Bronchial epithelial cell (primary cell): ENCODE measurements around the gene POLR3H. TPM values are rescaled to one million over a fixed set of nuclear protein-coding genes. Genes with fewer than 3 reads are reported as not detected.
A peak's percentile ranks its signal among the peaks of the same experiment; 100 is the strongest.

Experiments used
- DNase-seq: peaks from one replicate; pipeline ENCODE4 v3.0.0-alpha.2; 2010; ENCODE audit warnings: low read depth
- FAIRE-seq: peaks from 2 replicates; lab custom pipeline; 2011; peaks lifted over from hg19 to GRCh38; lab: Jason Lieb, UNC
- H3K27me3 ChIP-seq: 2 replicates; pipeline ENCODE4 v1.5.1; 2011; ENCODE audit warnings: low read length; ENCODE audit not compliant: control insufficient read depth, insufficient read depth
- H3K36me3 ChIP-seq: 2 replicates; pipeline ENCODE4 v1.5.1; 2011; ENCODE audit warnings: low read length; ENCODE audit not compliant: control insufficient read depth, insufficient read depth
- H3K4me3 ChIP-seq: 2 replicates; pipeline ENCODE4 v1.5.1; 2011; ENCODE audit warnings: mild to moderate bottlenecking, low read depth, low read length, control low read depth
- CTCF ChIP-seq: IDR thresholded peaks from 2 replicates; pipeline ENCODE4 v1.5.1; 2011; ENCODE audit warnings: mild to moderate bottlenecking, moderate library complexity, low read length, control low read depth, inconsistent platforms; ENCODE audit not compliant: insufficient read depth, severe bottlenecking
- total RNA-seq: library from RNA; depleted of rRNA; stranded (reverse); fragments of >200 nt; gene quantifications from 2 replicates; pipeline ENCODE4 v1.2.1, GENCODE V29; 2014

Gene POLR3H
- total RNA-seq, 1 donor from 2014 or later, result 28.2 TPM

DNA sequence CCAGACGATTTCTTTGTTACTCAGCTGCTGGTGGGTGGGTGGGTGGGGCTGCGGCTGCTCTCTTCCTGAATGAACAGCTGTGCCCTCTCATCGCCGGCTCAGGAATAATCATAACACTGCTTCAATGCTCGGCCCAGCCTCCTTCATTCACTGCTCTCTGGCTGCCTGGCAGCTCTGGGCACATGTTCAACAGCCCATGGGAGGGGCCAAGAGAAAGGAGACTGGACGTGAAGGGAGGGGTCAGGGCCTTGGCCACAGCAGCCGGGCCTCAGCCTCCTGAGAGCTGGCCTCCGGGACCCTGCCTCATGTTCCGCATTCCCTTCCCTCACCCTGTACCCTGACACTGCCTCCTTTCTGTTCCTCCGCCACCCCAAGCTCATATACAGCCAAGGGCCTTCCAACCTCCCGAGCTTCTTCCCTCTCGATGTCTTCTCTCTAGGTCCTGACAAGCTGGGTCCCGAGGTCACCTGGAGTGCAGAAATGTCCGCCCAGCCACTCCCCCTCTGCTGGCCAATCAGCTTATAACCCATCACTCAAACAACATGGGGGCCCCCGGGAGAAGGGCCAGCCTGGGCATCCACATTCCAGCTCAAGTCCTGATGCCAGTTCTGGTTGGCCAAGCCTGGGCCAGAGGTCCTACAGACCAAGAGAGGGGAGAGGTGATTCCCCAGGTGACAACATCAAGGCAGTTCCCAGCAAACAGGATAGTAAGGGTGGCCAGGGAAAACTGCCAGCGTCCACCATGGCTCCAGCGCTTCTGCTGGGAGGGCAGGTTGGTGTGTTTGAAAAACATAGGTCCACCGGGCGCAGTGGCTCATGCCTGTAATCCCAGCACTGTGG, 13.4 kb upstream of the POLR3H start:
- no peak overlapping the region for H3K4me3 ChIP-seq
- DNase-seq (peak; percentile 46), FAIRE-seq (no peak)
- no peaks in the 10 kb centered on the region for H3K36me3 ChIP-seq
- H3K27me3 ChIP-seq, result peaks cover 10% of the 10 kb centered on the region
- TF ChIP-seq CTCF, result no peak

DNA sequence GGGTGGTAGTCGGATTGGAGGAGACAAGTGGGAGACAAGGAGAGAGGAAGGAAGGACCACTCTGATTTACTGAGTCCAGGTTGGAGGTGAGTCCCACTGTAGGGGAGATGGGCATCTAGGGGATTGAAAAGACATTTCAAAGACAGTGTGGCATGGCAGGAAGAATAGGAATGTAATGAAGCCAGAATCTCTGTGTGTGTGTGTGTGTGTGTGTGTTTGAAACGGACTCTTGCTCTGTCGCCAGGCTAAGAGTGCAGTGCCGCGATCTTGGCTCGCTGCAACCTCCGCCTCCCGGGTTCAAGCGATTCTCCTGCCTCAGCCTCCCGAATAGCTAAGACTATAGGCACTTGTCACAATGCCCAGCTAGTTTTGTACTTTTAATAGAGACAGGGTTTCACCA, 12.3 kb upstream of the POLR3H start:
- H3K27me3 ChIP-seq, result peaks cover 10% of the 10 kb centered on the region
- H3K36me3 ChIP-seq, result no peaks in the 10 kb centered on the region
- FAIRE-seq (no peak), DNase-seq (no peak)
- no peak for TF ChIP-seq CTCF
- no peak overlapping the region for H3K4me3 ChIP-seq

DNA sequence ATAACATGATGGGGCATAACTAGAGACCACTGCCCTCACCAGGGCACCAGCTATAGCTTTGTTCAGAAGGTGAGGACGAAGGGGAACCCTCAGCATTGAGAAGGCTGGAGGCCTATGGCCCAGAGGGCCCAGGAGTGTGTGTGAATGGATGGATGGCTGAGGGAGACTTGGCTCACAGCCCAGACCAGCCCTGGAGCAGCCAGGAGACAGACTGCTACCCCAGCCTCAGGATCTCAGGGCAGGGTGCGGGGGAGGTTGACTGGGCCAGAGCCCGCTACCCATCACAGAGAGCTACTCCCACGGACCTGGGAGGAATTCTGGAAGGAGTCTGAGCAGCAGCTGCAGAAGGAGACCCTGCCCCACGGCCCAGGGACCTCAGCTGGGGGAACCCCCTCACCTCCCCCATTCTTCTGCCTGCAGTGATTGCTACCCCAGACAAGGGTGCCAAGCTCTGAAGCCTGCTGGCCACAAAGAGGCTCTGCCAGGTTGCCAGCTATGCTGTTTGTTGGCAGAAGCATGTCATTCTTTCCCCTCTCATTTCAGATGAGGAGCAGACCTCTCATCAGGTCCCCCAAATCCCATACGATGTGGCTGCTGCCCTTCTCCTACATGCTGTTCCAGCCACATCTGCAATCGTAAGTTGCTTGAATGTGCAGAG, 11.2 kb upstream of the POLR3H start:
- Histone ChIP-seq H3K4me3 (no peak overlapping the region), H3K27me3 (peaks cover 2% of the 10 kb centered on the region), H3K36me3 (no peaks in the 10 kb centered on the region)
- FAIRE-seq (no peak), DNase-seq (no peak)
- TF ChIP-seq CTCF, result no peak

GRCh38 chr22:41551877-41552582, 7.8 kb upstream of the POLR3H start:
- DNase-seq (no peak), FAIRE-seq (no peak)
- TF ChIP-seq CTCF, result no peak
- Histone ChIP-seq H3K4me3 (no peak overlapping the region), H3K27me3 (no peaks in the 10 kb centered on the region), H3K36me3 (no peaks in the 10 kb centered on the region)

DNA sequence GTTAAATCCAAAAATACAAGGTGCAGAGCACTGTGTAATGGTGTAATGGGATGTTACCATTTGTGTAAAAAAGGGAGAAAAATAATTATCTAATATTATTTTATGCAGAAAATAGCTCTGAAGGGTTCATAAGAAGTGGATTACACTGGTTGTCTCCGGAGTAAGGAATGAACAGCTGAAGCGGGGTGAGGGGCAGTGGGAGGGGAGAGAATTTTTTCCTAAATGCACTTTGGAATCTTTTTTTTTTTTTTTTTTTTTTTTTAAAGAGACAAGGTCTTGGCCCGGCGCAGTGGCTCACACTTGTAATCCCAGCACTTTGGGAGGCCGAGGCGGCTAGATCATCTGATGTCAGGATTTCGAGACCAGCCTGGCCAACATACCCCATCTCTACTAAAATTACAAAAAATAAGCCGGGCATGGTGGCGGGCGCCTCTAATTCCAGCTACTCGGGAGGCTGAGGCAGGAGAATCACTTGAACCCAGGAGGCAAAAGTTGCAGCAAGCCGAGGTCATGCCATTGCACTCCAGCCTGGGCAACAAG, 6.8 kb upstream of the POLR3H start:
- DNase-seq (no peak), FAIRE-seq (no peak)
- TF ChIP-seq CTCF, result no peak
- no peak overlapping the region for H3K4me3 ChIP-seq
- no peaks in the 10 kb centered on the region for H3K36me3 ChIP-seq
- H3K27me3 ChIP-seq, result no peaks in the 10 kb centered on the region
